Coronary artery (tissue), 2 donors: ENCODE data around the gene ARHGEF40.

Experiments
- DNase-seq: peaks from one replicate; pipeline ENCODE4 v3.0.0-alpha.2; 2017; ENCODE audit warnings: low spot score
- H3K27ac ChIP-seq, 2 donors: fragments of 200-600 bp; sonication (generic); one replicate each; pipeline ENCODE4 v1.5.1; 2016 to 2019
- H3K4me3 ChIP-seq: fragments of 200-600 bp; sonication (generic); 2 replicates; pipeline ENCODE4 v1.5.1; 2016; ENCODE audit warnings: mild to moderate bottlenecking, moderate library complexity
- TF ChIP-seq, protein P1 (sequence below): fragments of 200-600 bp; sonication (generic); IDR thresholded peaks from one replicate; pipeline ENCODE4 v1.5.1; 2019; ENCODE audit warnings: antibody characterized with exemption

Gene ARHGEF40

DNA sequence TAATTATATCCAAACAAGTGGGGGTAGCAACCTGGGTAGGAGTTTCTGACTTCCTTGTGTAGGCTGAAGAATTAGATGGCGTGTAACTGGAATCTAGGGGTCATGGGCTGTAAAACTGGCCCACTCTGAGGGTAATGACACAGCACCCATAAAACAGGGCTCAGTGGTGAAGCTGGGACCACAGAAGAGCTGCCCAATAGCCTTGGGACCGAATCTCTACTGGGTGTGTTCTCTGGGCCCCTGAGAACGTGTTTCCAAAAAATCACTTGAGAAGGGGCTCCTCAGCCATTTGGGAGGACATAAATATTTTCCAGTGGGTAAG lies 8.8 kb upstream of the ARHGEF40 start:
- Histone ChIP-seq H3K27ac (no peak overlapping the region), H3K4me3 (no peak overlapping the region)
- TF ChIP-seq, protein P1, sequence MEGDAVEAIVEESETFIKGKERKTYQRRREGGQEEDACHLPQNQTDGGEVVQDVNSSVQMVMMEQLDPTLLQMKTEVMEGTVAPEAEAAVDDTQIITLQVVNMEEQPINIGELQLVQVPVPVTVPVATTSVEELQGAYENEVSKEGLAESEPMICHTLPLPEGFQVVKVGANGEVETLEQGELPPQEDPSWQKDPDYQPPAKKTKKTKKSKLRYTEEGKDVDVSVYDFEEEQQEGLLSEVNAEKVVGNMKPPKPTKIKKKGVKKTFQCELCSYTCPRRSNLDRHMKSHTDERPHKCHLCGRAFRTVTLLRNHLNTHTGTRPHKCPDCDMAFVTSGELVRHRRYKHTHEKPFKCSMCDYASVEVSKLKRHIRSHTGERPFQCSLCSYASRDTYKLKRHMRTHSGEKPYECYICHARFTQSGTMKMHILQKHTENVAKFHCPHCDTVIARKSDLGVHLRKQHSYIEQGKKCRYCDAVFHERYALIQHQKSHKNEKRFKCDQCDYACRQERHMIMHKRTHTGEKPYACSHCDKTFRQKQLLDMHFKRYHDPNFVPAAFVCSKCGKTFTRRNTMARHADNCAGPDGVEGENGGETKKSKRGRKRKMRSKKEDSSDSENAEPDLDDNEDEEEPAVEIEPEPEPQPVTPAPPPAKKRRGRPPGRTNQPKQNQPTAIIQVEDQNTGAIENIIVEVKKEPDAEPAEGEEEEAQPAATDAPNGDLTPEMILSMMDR = no peak
- no peak for DNase-seq

DNA sequence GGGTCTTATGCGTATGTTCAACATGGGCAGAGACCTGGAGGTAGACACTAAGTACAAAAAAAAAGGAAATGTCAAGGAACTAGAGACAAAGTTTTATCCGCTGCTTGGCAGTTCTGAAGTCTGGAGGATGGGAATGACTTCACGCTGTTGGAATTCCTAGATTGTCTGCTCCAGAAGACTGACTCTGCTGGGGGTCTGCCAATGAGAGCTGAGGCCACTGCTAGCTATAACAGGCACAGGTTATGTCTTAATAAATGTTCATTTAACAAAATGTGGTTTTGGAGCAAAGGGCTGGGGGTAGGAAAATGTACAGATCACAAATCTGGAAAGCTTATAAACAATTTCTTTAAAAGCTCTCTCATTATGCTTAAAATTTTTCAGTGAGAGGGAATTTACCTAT lies 6.6 kb upstream of the ARHGEF40 start:
- H3K27ac ChIP-seq = no peak overlapping the region

GRCh38 chr14:21066882-21067502 lies 3.1 kb upstream of the ARHGEF40 start:
- DNase-seq = no peak
- H3K27ac ChIP-seq = no peak overlapping the region

More for the DNA sequence above, 6.6 kb upstream of the ARHGEF40 start:
- H3K4me3 ChIP-seq = no peak overlapping the region
- no peak for DNase-seq
- TF ChIP-seq, protein P1 = no peak

GRCh38 chr14:21068521-21069387 lies 1.4 kb upstream of the ARHGEF40 start:
- peak overlapping the region; percentile 80 for H3K4me3 ChIP-seq
- no peak for DNase-seq
- TF ChIP-seq, protein P1 = peak; percentile 78
- H3K27ac ChIP-seq = peak overlapping the region; percentile 93 to 97

More at GRCh38 chr14:21066882-21067502, 3.1 kb upstream of the ARHGEF40 start:
- TF ChIP-seq, protein P1 = no peak
- no peak overlapping the region for H3K4me3 ChIP-seq

- Histone ChIP-seq H3K4me3 (peak overlapping the region; percentile 80), H3K27ac (peak overlapping the region; percentile 93 to 97)
- no peak for DNase-seq
- TF ChIP-seq, protein P1 = no peak
Observed at GRCh38 chr14:21069388-21070082, 569 bp upstream of the ARHGEF40 start.

- H3K27ac ChIP-seq = peak overlapping the region; percentile 93 to 97
- H3K4me3 ChIP-seq = peak overlapping the region; percentile 80
- TF ChIP-seq, protein P1 = no peak
- peak; percentile 83 for DNase-seq
Observed at GRCh38 chr14:21070610-21071224, 613 bp downstream of the ARHGEF40 start.
